ENCODE results near the gene REV3L.
A peak's percentile ranks its signal among the peaks of the same experiment; 100 is the strongest.

Gene REV3L

DNA sequence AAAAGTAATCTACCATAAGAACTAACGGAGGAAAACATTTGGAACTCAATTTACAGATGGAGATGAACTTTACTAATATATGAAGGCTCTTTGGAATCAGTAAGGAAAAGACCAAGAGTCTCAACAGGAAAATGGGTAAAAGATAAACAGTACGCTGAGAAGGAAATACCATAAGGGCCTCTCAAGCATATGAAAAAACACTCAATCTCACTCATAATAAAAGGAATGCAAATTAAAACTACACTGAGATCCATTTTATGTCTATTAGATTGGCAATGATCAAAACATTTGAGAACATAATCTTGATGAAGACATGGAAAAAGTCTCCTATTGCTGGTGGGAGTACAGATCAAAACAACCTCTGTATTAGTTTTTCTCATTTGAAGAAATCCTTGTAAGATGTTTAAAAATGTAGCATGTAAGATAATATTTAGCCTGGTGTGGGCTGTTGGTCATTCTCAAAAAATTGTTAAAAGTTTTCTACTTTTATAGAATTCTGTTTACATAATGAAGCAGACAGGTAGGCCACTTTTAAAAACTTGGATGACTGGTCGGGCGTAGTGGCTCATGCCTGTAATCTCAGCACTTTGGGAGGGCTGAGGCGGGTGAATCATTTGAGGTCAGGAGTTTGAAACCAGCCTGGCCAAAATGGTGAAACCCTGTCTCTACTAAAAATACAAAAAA, 14.5 kb downstream of the REV3L start:
- DNase-seq (ENCODE audit: low read depth in 2 of 2), result no peak

DNA sequence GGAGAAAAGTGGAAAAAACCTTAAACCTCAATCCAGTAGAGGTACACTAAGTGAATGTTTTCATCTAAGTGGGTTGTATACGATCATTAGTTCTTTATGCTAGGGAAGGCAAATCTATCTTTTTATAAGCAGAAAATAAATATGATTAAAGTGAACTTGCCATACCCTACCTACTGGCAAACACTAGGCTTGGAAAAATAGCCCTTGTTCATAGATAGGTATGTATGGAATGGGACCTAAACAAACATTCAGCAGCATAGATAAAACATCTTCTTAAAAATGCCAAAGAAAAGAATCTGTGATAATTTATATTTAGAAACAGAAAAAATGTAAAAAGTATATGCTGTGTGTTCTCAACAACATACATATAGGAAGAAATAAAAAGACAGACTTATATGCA, 18.8 kb downstream of the REV3L start:
- no peak for DNase-seq (ENCODE audit: low read depth in 2 of 2)

DNA sequence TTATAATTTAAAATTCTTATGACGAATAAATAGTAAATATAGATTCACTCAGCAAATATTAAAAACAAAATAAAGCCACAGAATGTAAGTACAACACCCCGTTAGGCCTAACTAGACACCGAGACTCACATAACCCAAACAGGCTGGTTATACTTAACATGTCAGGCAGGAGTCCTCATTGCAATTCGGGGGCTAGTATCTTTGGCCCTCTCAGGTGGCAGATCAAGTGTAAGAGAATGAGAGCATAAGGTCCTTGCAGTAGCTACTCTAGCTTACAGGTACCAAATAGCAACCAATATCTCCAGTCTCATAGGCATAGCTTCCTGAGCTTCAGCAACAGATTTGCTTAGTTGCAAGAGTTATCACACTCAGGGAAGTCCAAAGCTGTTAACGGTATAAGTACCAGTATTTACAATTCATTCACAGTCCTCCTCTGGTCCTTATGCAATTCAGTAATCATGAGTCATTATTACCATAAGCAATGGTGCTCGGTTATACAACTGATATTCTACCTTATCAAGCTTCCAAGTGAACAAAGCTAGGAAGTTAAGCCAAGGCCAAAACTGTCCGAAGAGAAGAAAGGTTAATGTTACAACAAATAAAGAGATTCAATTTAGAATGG, 20.1 kb downstream of the REV3L start:
- DNase-seq (ENCODE audit: low read depth in 2 of 2), result no peak

DNA sequence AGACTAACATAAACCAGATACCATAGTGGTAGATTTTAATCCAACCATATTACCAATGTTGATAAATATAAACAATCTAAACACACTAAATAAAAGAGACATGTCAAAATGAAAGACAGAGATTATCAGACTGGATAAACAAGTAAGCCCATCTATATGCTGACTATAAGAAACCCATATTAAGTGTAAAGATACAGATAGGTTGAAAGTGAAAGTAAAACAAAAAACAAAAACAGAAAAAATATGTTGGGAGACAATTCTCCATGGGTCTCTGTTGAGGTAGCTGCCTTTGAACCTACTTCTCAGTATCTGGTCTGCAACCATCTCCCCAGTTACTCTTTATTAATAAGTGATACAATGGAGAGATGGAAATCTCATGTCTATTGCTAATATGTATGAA, 21.2 kb downstream of the REV3L start:
- no peak for DNase-seq (ENCODE audit: low read depth in 2 of 2)

DNA sequence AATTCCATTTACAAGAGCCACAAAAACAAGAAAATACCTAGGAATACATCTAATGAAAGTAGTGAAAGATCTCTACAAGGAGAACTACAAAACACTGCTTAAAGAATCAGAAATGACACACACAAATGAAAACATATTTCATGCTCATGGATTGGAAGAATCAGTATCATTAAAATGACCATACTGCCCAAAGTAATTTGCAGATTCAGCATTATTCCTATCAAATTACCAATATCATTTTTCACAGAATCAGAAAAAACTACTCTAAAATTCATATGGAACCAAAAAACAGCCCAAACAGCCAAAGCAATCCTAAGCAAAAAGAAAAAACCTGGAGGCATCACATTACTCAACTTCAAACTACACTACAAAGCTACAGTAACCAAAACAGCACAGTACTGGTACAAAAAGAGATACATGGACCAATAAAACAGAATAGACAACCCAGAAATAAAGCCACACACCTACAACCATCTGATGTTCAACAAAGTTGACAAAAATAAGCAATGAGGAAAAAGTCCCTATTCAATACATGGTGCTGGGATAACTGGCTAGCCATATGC, 24.3 kb downstream of the REV3L start:
- DNase-seq (ENCODE audit: low read depth in 2 of 2), result no peak

DNA sequence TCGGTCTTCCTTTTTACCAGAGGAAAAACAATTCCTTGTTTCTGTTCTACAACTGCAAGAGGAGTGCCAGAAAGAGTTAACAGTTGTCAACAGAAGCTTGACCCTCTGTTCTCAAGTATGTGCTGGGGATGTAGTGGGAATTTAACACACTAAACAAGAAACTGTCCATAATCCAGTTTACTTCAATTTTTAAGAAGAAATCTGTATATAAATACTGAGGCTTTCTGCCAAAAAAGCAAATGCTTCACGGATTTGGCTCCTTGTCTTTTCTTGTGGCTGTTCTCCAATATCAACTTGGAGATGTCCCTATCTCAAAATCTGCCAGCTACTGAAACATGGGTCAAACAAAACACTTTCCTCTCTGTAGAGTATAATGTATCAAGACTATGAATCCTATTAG, 26.8 kb downstream of the REV3L start:
- DNase-seq (ENCODE audit: low read depth in 2 of 2), result no peak

DNA sequence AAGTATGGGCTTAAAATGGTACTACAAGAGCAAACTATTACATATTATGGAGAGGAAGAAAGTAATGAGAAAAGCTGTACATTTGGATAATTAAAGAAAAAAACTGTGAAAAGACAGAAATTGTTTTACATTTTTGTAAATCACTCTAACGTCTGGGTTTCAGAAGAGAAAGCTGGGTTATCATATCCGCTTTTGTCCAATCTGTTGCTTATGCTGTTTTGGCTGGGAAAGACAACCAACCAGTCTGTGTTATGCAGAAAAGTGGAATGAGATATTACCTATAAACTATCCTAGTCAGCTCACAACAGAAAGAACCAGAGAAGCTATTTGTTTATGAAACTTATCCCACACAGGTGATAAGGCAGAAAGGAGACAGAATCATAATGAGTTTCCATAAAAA, 32.4 kb downstream of the REV3L start:
- no peak for DNase-seq (ENCODE audit: low read depth in 2 of 2)

DNA sequence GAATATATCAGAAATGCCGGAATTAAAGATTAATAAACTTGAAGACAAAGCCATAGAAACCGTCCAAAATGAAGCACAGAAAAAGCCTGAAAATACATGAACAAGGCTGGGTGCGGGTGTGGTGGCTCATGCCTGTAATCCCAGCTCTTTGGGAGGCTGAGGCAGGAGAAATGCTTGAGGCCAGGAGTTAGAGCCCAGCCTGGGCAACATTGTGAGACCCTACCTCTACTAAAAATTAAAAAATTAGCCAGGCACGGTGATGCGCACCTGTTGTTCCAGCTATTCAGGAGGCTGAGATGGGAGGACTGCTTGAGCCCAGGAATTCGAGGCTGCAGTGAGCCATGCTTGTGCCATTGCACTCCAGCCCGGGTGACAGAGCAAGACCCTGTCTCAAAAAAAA, 32.9 kb downstream of the REV3L start:
- DNase-seq (ENCODE audit: low read depth in 2 of 2), result no peak

DNA sequence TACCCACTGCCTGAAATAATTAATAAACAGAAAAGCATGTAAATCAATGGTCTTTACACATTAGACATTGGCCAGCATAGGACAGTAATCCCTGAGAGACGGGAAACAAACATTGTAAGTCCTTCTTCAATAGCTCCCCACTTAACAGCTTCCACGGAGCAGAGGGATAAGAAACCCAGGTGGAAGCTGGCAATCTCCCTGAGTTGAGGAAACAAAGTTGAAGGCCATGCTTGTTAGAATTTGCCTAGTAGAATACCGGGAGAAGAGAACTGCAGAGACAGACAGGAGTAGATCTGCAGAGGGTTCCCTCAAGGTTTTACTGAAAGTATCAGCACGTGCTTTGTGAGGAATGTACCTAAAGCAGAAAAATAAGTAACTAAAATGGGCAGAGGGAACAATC, 33.9 kb downstream of the REV3L start:
- DNase-seq (ENCODE audit: low read depth in 2 of 2), result no peak

DNA sequence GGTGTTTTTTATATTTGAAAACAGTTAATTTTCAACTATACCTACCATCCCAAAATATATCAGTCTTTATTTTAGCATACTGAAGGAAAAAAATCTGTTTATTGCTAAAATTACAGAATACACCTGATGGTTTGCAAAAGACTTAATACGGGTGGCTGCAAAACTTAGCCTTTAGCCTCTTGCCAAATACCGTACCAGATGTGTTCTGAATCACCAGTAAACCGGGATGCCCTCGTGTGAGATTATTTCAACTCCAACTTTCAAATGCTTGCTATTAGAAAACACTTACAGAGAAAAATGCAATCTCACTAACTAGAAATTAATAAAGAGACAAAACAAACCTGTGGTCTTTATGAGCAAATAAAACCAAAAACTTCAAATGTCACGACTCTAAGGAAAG, 36.0 kb downstream of the REV3L start:
- no peak for DNase-seq (ENCODE audit: low read depth in 2 of 2)

DNA sequence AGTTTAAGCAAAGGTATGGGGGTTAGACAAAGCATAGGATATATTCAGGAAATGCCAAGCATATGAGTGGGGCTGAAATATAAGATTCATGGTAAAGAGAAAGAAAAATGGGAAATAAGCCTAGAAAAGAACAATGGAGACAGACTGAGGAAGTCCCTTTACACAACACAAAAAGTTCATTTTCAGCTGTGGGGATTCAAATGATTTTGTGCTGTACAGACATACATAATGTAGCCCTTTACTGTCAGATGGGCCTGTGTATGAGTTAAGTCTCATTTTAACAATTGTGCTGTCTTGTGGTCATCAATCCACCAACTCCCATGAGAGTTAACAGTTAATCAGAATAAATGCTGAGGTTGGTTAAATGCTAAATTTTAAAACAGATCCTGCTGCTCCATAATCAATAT, 37.2 kb downstream of the REV3L start:
- DNase-seq (ENCODE audit: low read depth in 2 of 2), result no peak

DNA sequence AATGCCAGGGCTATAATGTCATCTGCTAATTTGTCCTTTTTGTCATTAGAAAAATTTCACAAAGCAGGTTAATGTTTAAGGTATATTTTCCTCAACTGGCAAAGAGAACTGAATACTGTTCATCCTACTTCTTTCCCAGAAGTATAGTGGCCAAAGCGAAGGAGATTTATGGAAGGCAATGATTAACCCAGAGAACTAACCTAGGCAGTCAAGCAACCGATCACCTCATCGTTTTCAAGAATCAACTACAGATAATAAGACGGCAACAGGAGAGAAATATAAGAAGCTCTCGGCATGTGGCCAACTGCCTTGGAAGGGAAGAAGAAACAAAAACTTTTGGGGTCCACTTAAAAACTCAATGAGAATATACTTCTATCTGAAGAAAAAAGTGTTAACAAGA, 38.2 kb downstream of the REV3L start:
- no peak for DNase-seq (ENCODE audit: low read depth in 2 of 2)

DNA sequence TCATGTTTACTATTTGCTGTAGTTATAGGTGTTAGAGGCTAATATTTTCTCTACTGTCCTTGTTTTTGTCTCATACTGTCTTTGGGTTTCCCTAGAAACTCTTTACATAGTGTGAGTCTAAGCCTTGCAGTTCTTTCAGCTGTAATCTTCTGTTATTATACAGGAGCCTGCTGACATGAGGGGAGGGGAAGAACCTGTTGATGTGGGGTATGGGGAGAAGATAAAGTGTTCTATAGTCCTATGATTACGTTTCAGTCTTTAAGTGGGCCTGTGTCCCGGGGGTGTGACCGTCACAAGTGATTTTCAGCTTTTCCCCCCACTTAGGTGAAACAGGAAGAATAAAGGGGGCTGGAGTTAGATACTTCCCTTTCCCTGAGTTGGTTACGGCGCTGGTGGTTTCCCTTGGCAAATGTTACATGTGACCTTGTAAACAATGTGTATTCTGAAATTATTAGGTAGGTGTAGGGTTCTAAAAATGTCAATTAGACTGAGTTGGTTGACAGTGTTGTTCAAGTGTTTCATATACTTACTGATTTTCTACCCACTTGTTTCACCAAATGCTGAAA, 41.3 kb downstream of the REV3L start:
- no peak for DNase-seq (ENCODE audit: low read depth in 2 of 2)

DNA sequence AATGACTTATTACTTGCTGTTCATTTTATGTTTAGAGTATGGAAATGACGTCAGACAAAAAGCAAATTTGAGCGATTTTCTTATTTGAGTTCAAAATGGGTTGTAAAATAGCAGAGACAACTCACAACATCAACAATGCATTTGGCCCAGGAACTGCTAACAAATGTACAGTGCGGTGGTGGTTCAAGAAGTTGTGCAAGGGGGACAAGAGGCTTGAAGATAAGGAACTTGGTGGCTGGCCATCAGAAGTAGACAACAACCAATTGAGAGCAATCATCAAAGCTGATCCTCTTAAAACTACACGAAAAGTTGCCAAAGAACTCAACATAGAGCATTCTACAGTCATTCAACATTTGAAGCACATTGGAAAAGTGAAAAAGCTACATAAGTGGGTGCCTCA, 43.8 kb downstream of the REV3L start:
- no peak for DNase-seq (ENCODE audit: low read depth in 2 of 2)

DNA sequence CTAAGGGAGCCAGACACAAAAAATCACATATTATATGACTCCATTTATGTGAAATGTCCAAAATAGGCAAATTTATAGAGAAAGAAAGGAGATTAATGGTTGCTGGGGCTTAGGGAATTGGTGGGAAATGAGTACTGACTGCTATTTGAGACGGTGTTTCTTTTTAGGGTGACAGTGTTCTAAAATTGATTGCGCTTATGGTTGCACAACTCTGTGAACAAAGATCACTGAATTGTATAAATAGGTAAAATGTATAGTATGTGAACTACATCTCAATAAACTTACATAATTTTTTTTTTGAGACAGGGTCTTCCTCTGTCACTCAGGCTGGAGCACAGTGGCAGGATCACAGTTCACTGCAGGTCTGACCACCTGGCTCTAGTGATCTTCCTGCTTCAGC, 45.4 kb downstream of the REV3L start:
- DNase-seq (ENCODE audit: low read depth in 2 of 2), result no peak

DNA sequence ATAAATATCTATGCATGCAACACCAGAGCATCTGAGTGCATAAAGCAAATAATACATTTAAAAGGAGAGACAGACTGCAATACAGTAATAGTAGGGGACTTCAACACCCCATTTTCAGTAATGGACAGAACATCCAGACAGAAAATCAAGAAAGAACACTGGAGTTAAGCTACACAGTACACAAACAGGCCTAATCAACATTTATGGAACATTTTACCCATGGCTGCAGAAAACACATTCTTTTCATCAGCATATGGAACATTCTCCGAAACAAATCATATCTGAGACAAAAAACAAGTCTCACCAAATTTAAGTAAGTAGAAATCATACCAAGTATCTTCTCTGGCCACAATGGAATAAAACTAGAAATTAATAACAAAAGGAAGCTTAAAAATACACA, 50.5 kb downstream of the REV3L start:
- no peak for DNase-seq (ENCODE audit: low read depth in 2 of 2)

DNA sequence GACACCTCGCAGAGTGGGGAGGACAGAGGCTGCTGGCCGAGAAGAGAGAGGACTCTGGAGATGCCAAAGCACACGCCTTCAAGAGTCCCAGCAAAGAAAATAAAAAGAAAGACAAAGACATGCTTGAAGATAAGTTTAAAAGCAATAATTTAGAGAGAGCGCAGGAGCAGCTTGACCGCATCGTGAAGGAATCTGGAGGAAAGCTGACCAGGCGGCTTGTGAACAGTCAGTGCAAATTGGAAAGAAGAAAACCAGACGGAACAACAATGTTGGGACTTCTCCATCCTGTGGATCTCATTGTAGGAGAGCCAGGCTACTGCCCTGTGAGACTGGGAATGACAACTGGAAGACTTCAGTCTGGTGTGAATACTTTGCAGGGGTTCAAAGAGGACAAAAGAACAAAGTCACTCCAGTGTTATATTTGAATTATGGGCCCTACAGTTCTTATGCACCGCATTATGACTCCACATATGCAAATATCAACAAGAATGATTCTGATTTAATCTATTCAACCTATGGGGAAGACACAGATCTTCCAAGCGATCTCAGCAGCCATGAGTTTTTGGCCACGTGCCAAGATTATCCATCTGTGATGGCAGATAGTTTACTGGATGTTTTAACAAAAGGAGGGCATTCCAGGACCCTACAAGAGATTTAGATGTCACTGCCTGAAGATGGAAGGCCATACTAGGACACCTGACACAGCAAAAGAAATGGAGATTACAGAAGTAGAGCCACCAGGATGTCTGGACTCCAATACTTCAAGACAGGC, 52.2 kb downstream of the REV3L start:
- DNase-seq (ENCODE audit: low read depth in 2 of 2), result no peak

DNA sequence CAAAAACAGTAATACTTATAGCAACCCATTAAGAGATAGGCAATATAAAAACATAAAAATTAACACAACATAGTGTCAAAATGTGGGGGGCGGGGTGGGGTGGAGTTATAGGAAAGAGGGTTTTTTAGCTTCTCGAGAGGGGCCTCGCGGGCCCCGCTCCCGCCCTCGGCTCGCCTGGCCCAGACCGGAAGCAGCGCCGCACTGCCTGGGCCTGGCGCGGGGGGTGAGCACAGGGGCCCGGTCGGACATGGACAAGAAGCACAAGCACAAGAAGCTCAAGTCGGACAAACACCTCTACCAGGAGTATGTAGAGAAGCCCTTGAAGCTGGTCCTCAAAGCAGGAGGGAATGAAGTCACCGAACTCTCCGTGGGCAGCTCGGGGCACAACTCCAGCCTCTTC, 53.4 kb downstream of the REV3L start:
- DNase-seq (ENCODE audit: low read depth in 2 of 2), result no peak

DNA sequence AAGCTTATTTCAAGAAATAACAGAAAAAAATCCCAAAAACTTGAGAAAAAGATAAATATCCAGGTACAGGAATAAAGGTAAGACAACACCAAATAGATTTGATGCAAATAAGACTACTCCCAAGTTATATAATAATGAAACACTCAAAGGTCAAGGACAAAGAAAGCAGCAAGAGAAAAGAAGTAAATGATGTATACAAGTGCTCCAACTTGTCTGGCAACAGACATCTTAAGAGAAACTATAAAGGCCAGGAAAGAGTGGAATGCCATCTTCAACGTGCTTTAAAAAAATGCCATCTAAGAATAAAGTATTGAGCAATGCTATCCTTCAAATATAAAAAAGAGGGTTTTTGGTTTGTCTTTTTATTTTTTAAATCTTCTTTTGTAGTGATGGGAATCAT, 54.2 kb downstream of the REV3L start:
- DNase-seq (ENCODE audit: low read depth in 2 of 2), result no peak

DNA sequence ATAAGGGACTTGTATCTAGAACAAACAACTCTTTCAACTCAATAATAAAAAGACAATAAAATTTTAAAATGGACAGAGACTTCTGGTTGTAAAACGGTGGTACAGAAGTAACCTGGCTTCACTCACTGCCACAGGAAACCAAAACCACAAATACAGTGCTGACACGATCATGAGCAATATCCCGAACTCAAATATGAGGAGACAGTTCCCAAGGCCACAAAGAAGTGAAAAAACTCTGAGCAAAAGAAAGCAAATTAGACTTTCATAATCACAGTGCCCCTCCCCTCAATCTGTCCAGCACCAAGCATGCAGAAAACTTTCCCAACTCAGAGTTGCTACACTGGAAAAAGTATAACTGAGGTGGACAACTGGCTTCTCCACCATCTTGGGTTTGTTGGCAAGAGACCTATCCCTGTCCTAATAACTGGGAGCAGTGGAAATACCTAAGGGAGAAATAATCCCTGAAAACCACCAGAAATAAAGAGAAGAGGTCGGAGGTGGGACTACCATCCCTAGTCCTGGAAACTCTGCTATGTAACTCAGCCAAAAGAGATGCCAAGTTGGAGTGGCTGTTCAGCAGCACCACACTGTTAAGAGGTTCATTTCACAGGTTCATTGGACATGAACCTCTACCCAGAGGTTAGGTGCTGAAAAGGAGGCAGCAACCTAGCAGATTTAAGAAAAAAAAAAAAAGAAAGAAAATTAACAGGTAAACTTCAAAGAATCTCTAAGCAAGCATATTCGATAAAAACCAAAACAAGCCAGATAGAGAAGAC, 55.5 kb downstream of the REV3L start:
- DNase-seq (ENCODE audit: low read depth in 2 of 2), result peak; percentile 55 to 57

DNA sequence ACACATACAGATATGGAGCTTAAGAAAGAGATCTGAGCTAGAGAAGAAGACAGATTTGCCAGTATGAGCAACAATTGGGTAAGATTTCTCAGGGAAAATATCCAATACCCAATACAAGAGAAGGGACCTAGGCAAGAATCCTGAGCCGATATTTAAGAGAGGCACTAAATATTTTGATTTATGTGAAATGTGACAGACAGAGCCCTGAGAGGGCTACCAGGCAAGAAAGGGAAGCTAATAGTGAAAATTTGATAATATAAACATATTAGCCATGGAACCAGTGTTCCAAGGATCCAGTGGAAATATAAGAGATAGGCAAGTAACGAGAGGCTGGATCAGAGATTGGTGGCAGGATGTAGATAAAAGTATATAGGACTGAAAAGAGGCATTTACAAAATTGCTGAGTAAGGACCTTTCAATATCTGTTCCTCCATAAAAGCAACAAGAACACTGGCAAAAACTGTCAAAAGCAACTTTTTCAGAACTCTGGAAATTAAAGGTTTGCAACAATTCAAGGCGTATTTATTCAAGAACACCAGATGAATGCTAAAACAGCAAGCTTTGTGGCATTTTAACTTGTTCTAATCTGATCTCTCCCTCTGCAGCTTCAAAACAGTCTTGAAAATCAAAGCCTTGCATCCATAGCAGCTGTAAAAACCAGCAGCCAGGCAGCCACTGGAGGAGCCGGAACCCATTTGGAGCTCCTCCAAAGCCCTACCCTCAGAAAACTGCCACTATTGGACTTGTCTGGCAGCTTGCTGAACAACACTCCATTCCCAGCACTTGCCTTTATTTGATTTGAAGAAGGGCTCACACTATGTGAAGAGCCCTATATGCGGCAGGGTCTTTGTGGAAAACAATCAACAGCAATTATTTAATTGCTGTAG, 58.8 kb downstream of the REV3L start:
- DNase-seq (ENCODE audit: low read depth in 2 of 2), result no peak
